ENCODE data around the gene GPR137.
"Not testable (repeated sequence)": the region's sequence is repeated elsewhere in the genome, so short reads cannot be mapped to it uniquely, and the experiment has no call there.

GPR137 gene, protein sequence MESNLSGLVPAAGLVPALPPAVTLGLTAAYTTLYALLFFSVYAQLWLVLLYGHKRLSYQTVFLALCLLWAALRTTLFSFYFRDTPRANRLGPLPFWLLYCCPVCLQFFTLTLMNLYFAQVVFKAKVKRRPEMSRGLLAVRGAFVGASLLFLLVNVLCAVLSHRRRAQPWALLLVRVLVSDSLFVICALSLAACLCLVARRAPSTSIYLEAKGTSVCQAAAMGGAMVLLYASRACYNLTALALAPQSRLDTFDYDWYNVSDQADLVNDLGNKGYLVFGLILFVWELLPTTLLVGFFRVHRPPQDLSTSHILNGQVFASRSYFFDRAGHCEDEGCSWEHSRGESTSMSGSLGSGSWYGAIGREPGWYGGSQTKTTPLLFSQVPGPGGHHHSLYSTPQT

DNA sequence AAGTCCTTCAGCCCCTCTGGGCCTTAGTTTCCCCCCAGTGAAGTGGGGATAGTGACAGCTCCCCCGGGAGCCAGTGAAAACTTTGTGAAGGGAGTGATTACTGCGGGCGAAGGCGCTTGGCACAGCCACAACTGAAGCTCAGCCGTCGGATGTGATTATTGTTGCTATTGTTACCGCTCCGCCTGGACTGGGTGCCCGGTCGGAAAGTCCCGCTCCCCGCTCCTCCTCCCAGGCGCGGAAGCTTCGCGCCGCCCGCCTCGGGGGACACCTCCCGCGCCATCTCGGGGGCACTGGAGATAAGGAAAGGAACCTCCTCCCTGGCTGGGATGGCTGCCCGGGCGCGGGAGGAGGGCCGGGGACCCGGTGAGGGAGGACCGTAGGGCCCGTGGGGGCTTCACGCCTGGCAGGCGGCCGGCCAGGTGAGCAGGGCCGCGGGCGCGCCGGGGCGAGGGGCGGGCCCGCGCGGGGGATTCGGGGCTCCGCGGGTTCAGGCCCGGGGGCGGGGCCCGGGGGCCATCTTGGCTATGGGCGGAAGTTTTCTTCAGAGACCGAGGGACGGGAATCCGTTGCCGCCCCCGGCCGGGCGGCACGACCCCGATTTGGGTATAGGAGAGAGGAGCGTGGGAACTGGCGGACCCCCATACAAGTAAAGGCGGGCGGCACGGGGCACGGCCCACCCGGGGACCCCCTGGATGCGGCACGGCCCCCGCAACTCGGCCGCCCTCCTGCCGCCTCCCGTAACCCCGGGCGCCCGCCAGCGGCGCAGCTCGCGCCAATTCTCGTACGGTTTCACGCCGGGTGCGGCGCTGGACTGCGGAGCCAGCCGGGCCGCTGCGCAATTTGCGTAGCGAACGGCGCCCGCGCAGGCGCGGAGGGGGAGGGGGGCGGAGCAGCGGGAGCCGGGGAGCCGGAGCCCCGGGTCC, at the start of gene GPR137:
Gene GPR137 (plus strand): TSS at position 887 of the 923 bp plus-strand sequence. CDS start 677 bp downstream, outside the sequence.
- DNase-seq: peak; percentile 89

DNA sequence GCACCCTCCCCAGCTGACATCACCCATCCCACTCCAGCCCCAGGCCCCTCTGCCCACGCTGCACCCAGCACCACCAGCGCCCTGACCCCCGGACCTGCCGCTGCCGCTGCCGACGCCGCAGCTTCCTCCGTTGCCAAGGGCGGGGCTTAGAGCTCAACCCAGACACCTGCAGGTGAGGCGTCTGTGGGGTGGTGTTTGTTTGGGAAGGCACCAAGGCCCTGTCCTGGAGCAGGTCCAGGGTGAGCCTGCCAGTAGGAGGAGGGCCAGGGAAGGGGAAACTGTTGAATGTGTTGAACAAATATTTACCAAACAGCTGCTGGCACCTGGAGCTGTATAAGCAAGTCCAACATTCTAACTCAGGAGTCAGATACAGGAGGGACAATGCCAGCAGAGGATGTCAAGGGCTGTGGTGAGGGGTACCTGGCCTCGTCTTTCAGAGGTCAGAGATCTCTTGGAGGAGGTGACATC, 48.1 kb upstream of the GPR137 start:
- DNase-seq: peak; percentile 100

DNA sequence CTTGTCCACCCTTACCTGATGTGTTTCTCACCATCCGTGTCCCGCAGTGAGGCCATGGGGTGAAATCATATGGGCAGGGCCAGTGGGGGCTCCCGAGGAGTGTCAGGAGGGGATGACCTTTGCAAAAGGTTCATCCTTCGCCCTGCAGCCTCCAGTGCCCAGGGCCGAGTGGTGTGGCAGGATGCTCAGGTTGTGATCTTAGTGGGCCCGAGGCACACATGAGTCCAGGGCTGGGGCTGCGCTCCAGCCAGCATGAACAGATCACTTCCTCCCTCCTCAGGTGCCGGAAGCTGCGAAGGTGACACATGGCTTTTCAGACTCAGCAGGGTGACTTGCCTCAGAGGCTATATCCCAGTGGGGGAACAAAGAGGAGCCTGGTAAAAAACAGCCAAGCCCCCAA, 47.6 kb upstream of the GPR137 start:
- peak; percentile 94 for DNase-seq

DNA sequence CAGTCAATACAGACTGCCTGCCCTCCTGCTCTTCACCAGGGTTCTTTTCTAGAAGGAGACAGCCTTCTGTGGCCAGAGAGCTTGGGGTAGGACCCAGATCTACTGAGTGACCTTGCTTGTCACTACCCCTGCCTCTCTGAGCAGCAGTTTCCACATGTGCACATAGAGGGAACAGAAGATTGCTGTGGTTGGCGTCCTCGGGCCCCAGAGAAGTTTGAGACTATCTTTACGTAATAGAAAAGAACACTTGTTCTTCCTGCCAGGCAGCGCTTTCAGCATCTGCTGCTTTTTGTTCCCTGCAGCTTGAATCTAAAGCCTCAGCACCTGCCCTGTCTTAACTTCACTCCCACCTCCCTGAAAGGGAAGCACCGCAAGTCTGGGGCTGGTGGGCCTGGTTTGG, 46.6 kb upstream of the GPR137 start:
- DNase-seq: no peak

DNA sequence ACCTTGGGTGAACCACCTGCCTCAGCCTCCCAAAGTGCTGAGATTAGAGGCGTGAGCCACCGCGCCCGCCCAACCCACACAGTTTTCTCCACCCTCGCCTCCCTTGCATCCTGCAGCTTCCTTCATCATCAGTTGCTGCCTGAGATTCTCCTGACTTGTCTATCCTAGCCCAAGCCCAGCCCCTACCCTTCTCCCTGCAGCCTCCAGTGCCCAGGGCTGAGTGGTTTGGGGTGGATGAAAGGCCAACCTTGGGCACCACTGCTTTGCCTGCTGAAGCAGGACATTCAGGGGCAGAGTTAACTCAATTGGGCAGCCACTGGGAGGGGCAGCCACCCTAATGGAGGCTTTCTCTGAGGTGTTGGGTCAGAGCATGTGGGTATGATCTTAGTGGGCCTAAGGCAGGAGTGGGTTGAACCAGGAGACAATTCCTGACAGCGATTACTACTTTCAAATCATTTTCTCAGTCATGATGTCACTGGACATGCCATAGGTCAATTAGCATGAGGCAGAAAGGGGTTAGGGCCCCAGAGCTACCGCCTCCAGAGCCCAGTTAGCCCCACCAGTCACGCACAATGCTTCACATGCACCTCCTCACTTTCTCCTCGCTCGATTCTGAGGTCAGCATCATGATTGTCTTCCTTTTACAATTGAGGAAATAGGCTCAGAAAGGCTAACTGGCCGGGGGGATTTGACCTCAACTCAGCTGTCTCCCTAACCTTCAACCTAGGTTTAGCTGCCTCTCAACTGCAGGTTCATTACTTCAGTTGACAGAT, 45.8 kb upstream of the GPR137 start:
- peak; percentile 96 for DNase-seq

DNA sequence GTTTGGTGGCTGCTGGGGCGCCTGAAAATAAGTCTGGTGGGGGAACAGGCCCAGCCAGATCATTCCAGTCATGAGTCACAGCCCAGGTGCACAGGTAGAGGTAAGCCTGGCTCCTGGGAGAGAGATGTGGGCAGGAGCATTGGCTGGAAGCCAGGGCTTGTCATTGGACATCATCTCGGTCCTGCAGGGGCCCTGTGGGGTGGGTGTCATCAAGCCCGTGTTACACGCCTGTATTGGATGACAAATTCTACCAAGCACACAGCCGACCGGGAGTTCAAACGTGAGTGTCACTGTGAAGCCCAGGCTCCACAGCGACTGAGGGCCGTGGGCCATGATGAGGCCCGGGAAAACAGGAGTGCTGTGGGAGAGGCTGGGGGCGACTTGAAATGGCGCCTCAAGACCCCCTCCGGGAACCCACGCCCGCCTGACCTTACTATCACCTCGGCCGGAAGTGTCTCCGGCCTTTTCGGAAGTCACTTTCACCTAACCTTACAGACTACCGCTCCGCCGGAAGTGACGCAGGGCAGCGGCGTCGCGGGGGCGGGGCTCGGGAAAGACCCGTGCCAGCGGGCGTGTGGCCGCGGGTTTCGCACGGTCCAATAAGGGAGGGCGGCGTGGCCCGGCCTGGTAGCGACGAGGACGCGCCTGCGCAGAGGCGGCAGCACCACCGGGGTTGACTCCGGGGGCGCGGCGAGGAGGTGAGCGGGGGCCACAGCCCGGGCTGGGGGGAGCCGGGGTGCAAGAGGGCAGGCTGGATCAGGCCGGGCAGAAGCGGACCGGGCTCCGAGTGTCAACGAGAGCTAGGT, 45.0 kb upstream of the GPR137 start, which contains the start of gene FKBP2:
Gene FKBP2 (plus strand): TSS at position 661 of the 806 bp plus-strand sequence. CDS start 1,293 bp downstream, outside the sequence.
- DNase-seq: peak; percentile 99

DNA sequence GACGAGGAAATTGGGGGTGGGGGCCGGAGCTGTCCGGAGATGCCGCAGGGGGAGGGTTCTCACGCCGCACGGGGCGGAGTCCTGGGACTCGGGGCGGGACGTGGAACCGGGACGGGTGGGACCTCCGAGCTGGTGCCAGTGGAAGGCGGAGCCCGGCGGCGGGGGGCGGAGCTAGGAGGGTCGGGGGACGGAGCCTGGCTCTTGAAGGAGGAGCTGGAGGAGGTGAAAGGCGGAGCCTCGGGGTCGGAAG, 44.5 kb upstream of the GPR137 start:
- DNase-seq: peak; percentile 99

DNA sequence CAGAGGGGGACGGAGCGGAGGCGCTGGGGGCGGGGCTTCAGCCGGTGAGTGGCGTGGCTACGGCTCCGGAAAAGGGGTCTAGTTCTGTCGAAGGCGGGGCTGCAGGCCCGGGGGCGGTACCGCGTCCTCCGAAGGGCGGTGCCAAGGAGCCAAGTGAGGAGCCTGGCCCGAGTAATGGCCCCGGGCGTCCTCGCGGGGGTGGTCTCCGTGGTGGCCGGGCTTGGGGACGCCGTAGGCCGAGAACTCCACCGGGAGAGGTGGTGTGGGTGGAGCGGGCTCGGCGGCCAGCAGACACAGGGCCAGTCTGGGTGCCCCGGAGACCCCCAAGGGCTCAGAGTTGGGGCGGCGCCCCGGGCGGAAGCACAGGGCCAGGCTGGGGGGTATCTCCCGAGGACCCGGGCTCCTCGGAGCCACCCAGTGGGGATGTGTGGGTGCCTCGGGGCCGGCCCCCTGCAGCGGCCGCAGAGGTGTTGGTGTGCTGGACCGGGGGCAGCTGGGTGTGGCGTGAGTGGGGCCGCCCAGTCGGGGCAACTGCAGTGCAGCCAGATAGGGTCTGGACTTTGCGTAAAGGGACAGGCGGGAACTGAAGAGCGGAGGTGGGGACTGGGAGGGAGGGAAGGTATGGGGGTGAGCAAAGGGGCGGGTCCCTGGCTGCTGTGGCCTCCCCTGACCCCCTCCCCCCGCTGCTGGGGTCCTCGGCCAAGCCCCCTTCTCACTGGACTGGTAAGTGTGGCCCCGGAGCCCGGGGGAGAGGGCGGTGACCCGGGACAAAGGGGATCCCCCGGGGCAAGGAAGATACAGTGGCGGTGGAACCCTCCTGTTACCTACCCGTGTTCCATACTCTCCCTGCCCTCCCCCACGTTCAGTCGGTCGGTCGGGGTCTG, 43.9 kb upstream of the GPR137 start:
- DNase-seq: peak; percentile 76

DNA sequence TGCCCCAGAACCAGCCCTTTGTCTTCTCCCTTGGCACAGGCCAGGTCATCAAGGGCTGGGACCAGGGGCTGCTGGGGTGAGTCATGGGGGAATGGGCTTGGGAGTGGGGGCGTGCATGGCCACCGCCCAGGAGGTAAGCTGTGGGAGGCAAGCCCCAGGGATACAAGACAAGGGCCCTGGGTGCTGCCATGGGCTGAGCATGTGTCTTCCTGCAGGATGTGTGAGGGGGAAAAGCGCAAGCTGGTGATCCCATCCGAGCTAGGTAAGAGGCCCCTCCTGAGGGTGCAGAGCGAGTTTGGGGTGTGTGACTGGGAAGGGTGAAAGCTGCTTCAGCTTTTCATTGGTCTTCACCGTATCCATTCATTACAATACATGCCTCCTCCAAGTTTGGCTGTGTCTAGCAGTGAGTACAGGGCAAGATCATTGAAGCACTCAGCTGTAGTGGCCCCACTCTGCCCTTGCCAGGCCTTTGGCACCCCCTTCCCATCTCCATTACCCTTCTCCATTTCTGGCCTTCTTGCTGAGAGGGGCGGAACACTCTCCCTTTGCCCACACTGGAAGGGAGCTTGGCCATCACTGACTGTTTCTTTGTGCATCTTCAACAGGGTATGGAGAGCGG, 42.3 kb upstream of the GPR137 start:
- peak; percentile 45 for DNase-seq

DNA sequence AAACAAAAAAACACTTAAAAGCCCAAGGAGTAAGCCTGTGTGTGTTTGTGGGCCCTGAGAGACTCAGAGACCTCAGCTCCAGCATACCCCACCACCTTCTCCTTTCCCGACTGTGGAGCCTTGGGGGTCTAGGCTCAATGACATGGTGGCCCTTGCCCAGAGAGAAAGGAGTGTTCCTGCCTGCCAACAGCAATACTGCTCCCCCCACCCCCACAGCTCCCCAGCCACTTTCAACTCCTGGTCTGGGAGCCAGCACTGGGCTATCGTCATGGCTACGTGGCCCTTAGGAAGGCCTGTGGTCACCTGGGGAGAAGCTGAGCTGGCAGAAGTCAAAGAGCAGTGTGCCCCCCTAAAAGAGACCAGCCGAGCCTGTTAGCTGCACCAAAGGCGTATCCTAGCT, 41.5 kb upstream of the GPR137 start:
- DNase-seq: no peak

DNA sequence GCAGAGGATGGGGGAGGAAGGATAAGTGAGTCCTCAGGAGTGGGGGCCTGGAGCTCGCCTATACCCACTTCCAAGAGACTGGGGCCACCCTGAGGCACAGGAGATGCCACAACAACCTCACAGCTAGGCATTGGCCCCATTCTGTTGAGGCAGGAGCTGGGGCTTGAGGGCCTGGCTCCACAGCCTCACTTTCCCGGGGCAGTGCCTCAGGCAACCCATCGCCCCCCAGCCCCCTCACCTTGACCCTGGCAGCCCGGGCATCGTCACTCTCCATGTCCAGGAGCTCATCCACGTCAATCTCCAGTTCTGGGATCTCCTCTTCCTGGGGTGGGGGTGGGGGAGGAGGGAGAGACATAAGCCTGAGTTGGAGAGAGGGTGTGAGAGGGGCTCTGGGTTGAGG, 40.7 kb upstream of the GPR137 start:
- DNase-seq: peak; percentile 46

DNA sequence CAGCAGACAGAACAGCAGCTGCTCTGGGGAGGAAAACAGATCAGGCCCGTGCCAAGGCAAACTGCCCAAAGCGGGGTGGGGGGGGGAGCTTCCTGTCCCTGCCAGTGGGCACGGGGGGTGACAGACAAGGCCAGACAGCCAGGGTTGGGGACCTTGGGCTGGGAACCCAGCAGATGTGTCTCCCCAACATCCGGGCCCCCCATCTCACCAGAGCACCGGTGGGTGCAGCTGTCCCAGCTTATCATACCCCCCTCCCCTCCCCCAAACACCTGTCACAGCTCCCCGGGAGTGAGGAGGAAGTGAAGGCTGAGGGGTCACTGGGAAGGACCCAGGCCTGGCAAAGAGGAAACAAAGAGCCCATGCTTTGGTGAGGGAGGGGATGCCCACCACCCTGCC, 40.2 kb upstream of the GPR137 start:
- peak; percentile 84 for DNase-seq

DNA sequence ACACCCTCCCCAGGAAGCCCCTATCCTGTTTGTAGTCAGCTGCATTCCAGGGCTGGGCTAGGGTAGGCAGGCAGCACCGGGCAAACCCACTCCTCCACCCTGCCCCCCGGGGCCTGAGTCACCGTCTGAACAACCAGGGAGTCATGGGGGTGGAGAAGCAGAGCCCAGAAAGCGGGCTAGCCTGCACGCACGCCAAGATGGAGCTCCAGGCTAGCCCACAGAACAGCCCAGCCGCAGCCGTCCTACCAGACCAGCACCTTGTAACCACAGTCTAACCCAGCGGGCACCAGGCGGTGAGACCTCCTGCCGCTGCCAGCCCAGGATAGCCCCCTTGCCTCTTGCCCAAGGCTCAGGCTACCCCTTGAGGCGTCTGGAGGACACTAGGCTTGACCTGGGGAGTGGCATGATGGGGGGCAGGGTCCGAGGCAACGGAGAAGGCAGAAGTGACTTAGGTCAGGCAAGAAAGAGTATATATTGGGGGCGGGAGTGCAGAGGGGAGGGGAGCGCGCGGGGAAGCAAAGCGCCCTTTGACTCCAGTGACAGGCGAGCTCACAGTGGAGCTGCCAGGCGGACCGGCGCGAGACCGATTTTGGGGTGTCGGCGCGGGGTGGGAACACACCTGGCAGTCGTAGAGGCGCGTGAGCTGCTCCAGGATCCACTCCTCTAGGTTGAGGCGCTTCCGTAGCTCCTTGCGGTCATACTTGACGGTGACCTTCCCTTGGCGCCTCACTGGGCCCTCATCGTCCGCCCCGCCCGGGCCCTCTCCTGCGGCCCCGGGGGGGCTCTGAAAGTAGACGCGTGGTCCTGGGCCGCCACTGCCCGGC, 39.6 kb upstream of the GPR137 start:
- peak; percentile 93 for DNase-seq

DNA sequence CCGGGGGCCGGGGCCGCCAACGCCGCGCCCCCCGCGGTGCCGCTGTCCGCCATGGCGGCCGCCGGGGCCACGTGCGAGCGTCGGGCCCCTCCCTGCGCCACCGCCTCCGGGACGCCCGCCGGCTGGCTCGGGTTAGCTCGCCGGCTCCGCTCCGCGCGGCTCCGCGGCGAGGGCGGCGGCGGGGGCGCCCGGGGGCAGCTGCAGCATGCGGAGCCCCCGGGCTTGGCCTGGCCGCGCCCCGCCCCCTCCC, 39.1 kb upstream of the GPR137 start:
- not testable (repeated sequence) for DNase-seq

DNA sequence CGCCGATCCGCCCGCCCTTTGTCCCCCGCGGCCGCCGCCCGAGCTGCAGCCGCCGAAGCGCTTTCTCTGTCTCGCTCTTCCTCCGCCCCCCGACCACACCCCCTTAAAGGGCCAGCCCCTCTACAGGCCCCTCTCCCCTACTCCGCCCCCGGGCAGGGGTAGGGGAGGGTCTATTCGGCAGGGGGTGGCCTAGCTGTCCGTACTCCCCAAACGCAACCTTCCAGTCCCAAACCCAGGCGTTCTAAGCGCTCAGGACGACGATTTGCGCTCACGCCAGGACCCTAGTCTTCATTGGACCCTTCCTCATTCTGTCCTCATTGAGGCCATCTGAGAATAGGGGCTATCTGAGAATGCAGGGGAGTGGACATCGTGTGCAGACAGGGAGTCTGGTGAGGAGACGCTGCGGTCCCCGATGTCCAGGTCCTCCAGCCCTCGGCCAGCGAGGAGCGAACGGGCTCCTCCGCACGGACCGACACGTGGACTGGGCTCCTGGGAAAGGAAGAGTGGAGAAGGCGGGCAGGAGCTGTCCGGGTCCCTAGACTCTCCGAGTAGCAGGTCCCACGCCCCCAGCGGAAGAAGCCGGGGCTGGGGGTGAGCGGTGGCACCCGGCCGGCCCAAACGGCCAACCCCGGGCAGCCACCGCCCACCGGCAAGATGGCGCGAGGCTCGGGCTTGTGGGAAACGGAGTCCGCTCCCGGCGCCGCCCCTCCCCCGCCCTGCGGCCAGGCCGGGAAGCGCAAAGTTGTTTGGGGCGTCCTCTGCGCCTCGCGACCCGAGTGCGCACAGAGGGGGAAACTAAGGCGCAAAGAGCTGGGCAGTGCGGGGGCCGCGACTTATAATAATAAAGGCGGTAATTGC, 38.5 kb upstream of the GPR137 start, which contains the start of gene PPP1R14B:
Gene PPP1R14B (minus strand): TSS at position 73 of the 858 bp plus-strand sequence. CDS start 270 bp downstream, outside the sequence.
- peak; percentile 97 for DNase-seq

DNA sequence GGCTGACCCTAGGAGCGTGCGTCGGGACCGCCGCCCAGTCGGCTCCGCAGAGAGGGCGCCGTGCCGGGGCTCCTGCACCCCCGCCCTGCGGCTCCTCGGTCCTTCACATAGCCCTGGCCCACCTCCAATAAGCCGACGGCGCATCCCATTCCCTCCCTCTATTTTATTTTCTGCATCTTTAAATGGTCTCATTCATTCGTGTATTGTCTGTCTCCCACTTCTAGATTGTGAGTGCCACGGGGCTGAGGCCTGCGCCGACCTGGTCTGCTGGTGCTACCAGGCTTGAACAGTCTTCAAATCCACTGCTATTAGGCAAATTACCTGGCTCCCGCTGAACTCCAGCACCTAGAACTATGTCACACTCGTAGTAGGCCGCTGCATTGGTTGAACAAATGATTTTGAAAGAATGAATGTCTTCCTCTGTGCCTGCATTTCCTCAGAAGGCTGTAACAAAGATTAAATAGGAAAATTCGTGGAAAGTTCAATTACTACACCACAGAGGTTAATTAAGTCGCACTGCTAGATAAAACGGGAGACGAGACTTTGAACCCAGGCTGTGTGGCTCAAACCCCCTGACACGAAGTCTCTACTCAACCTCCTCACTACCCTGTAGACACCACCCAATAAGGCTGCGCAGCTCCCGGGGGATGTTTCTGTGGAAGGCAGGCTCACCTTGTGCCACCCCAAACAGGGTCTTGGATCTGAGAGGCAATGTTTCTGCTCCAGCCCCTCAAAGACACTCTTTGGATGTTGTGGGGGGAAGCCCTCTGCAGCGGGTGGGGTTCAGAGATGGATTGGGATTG, 37.7 kb upstream of the GPR137 start:
- peak; percentile 59 for DNase-seq

DNA sequence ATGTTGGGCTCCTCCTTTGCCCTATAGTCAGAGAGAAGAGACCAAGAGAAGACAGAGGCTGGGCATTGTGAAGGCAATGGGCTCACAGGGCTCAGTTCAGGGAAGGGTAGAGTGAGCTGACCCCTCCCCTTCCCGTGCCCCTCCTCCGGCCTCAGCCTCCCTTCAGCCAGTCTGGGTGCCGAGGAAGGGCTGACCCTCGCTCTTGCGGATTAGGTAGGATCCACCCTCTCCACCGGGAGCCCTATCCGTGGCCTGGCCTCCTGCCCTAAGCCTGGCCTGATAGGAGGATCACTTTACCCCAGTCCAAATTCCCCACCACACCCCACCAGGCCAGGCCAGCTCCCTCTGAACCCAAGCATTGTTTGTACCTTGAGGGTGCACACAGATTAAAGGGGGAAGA, 37.1 kb upstream of the GPR137 start:
- no peak for DNase-seq

DNA sequence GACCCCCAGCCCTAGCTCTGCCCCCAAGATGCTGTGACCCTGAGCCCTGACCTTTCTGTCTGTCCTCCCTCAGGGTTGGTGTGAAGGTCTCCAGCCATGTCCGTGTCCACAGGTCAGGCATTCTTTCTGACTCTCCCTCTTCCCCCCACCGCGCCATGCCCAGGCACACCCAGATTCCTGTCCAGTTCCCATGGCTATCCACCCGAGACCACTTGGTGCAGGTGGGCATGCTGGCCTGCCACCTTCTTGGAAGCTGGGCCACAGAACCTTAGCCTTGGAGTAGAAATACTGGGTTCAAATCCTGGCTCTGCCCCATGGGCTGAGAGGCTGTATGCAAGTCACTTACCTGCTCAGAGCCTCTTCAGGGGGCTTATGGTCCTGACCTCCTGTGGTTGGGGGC, 36.6 kb upstream of the GPR137 start:
- no peak for DNase-seq

Data from DMS53 (cell line).